ENCODE results near the gene SMIM12.
A peak's percentile ranks its signal among the peaks of the same experiment; 100 is the strongest.

Gene SMIM12

GRCh38 chr1:34859446-34860200 lies at the start of gene SMIM12:
TSS of gene SMIM12 (minus strand) at chr1:34859749. CDS start at chr1:34855977, 3,772 bp downstream.
- H3K36me3 ChIP-seq: peaks cover 19% of the 10 kb centered on the region
- H3K27ac ChIP-seq: peak within 1 kb of the TSS; percentile 86
- TF ChIP-seq CTCF (IDR thresholded peaks at IDR 0.05): peak; percentile 80
- H3K27me3 ChIP-seq: peaks cover 22% of the 10 kb centered on the region
- H3K4me3 ChIP-seq (ENCODE audit: low read depth in 1 of 2, low read length in 1 of 2): peak within 1 kb of the TSS; percentile 72 to 90
- no peaks in the 10 kb centered on the region for H3K9me3 ChIP-seq
- H3K4me1 ChIP-seq (ENCODE audit: control insufficient read depth in 1 of 2, insufficient read depth in 1 of 2, low read depth in 1 of 2, low read length in 1 of 2): peaks cover 26 to 27% of the 10 kb centered on the region in 2 experiments

GRCh38 chr1:34908369-34908768 lies 48.8 kb upstream of the SMIM12 start:
- TF ChIP-seq CTCF (IDR thresholded peaks at IDR 0.05): no peak
- H3K9me3 ChIP-seq: no peaks in the 10 kb centered on the region
- no peaks in the 10 kb centered on the region for H3K36me3 ChIP-seq
- H3K27me3 ChIP-seq: peaks cover 28% of the 10 kb centered on the region
- H3K4me1 ChIP-seq (ENCODE audit: control insufficient read depth in 1 of 2, insufficient read depth in 1 of 2, low read depth in 1 of 2, low read length in 1 of 2): no peaks in the 10 kb centered on the region
- H3K4me3 ChIP-seq (ENCODE audit: low read depth in 1 of 2, low read length in 1 of 2): no peak overlapping the region
- no peak overlapping the region for H3K27ac ChIP-seq

GRCh38 chr1:34907487-34908090 lies 48.0 kb upstream of the SMIM12 start:
- Histone ChIP-seq H3K27ac (no peak overlapping the region), H3K27me3 (peaks cover 26% of the 10 kb centered on the region), H3K4me1 (ENCODE audit: control insufficient read depth in 1 of 2, insufficient read depth in 1 of 2, low read depth in 1 of 2, low read length in 1 of 2) (no peaks in the 10 kb centered on the region), H3K4me3 (ENCODE audit: low read depth in 1 of 2, low read length in 1 of 2) (no peak overlapping the region), H3K9me3 (no peaks in the 10 kb centered on the region), H3K36me3 (no peaks in the 10 kb centered on the region)
- no peak for TF ChIP-seq CTCF (IDR thresholded peaks at IDR 0.05)

GRCh38 chr1:34906756-34907155 lies 47.2 kb upstream of the SMIM12 start:
- Histone ChIP-seq H3K27ac (no peak overlapping the region), H3K27me3 (peaks cover 22% of the 10 kb centered on the region), H3K36me3 (no peaks in the 10 kb centered on the region), H3K9me3 (no peaks in the 10 kb centered on the region), H3K4me1 (ENCODE audit: control insufficient read depth in 1 of 2, insufficient read depth in 1 of 2, low read depth in 1 of 2, low read length in 1 of 2) (no peaks in the 10 kb centered on the region), H3K4me3 (ENCODE audit: low read depth in 1 of 2, low read length in 1 of 2) (no peak overlapping the region)
- no peak for TF ChIP-seq CTCF (IDR thresholded peaks at IDR 0.05)

GRCh38 chr1:34906222-34906621 lies 46.7 kb upstream of the SMIM12 start:
- Histone ChIP-seq H3K4me1 (ENCODE audit: control insufficient read depth in 1 of 2, insufficient read depth in 1 of 2, low read depth in 1 of 2, low read length in 1 of 2) (no peaks in the 10 kb centered on the region), H3K9me3 (no peaks in the 10 kb centered on the region), H3K36me3 (no peaks in the 10 kb centered on the region), H3K27ac (no peak overlapping the region), H3K4me3 (ENCODE audit: low read depth in 1 of 2, low read length in 1 of 2) (no peak overlapping the region), H3K27me3 (peaks cover 19% of the 10 kb centered on the region)
- no peak for TF ChIP-seq CTCF (IDR thresholded peaks at IDR 0.05)

Data from neutrophil (primary cell).